Measurements from ENCODE around the gene PLEKHF1. TPM values are rescaled to one million over a fixed set of nuclear protein-coding genes. Genes with fewer than 3 reads are reported as not detected.

The PLEKHF1 gene
- total RNA-seq, 4 donors from 2014 or later = 7.4 to 35.9 (median 19.7) TPM

- Histone ChIP-seq H3K9me3 (no peaks in the 10 kb centered on the region), H3K27me3 (no peaks in the 10 kb centered on the region), H3K4me3 (peak overlapping the region; percentile 52 to 92), H3K4me1 (peaks cover 0 to 6% of the 10 kb centered on the region in 2 donors), H3K36me3 (no peaks in the 10 kb centered on the region), H3K27ac (peak overlapping the region; percentile 88 to 92)
- intact Hi-C loops (cut with DNase I; ENCODE audit: low total_unique reads) = loop anchor here (5.0 kb wide), 1 partner anchor 104 kb away; no protein-coding TSS in a partner anchor
- TF ChIP-seq POLR2A (IDR thresholded peaks at IDR 0.05) (no peak), CTCF (IDR thresholded peaks at IDR 0.05) (no peak)
- no peak for DNase-seq
These were observed 50.7 kb downstream of the PLEKHF1 start for GRCh38 chr19:29715701-29716581.

- no peak overlapping the region for H3K4me3 ChIP-seq
- H3K9me3 ChIP-seq = no peaks in the 10 kb centered on the region
- no peak for DNase-seq
- intact Hi-C loops (cut with DNase I; ENCODE audit: low total_unique reads) = loop anchor here (5.0 kb wide), 1 partner anchor 105 kb away; no protein-coding TSS in a partner anchor
- TF ChIP-seq POLR2A (IDR thresholded peaks at IDR 0.05) = no peak
- no peak for TF ChIP-seq CTCF (IDR thresholded peaks at IDR 0.05)
- peaks cover 0 to 6% of the 10 kb centered on the region in 2 donors for H3K4me1 ChIP-seq
- no peaks in the 10 kb centered on the region for H3K36me3 ChIP-seq
- H3K27ac ChIP-seq = peak overlapping the region in 1 of 2 donors; percentile 92
- no peaks in the 10 kb centered on the region for H3K27me3 ChIP-seq
These were observed 51.8 kb downstream of the PLEKHF1 start for GRCh38 chr19:29717051-29717450.

GRCh38 chr19:29724102-29724641 lies 58.9 kb downstream of the PLEKHF1 start:
- no peaks in the 10 kb centered on the region for H3K9me3 ChIP-seq
- DNase-seq = no peak
- H3K4me3 ChIP-seq = no peak overlapping the region
- no peak for TF ChIP-seq CTCF (IDR thresholded peaks at IDR 0.05)
- no peak for TF ChIP-seq POLR2A (IDR thresholded peaks at IDR 0.05)
- H3K27ac ChIP-seq = no peak overlapping the region
- intact Hi-C loops (cut with DNase I; ENCODE audit: low total_unique reads) = no loop called here
- no peaks in the 10 kb centered on the region for H3K36me3 ChIP-seq
- H3K27me3 ChIP-seq = no peaks in the 10 kb centered on the region
- H3K4me1 ChIP-seq = peaks cover 0 to 6% of the 10 kb centered on the region in 2 donors

GRCh38 chr19:29724746-29725145 lies 59.5 kb downstream of the PLEKHF1 start:
- peaks cover 0 to 6% of the 10 kb centered on the region in 2 donors for H3K4me1 ChIP-seq
- no peak overlapping the region for H3K4me3 ChIP-seq
- intact Hi-C loops (cut with DNase I; ENCODE audit: low total_unique reads) = no loop called here
- no peak for DNase-seq
- no peaks in the 10 kb centered on the region for H3K9me3 ChIP-seq
- no peaks in the 10 kb centered on the region for H3K27me3 ChIP-seq
- H3K36me3 ChIP-seq = no peaks in the 10 kb centered on the region
- no peak overlapping the region for H3K27ac ChIP-seq
- TF ChIP-seq POLR2A (IDR thresholded peaks at IDR 0.05) = no peak
- TF ChIP-seq CTCF (IDR thresholded peaks at IDR 0.05) = no peak

Other genes starting within 250 kb of the PLEKHF1 start
- not detected for gene VSTM2B, start 139.5 kb upstream of the PLEKHF1 start, total RNA-seq
- gene POP4, start 59.2 kb upstream of the PLEKHF1 start, total RNA-seq = 10 to 100 TPM; 10.3 to 54.0 (median 36.4) TPM
- 10 to 100 TPM in 3 of 4 donors, 1 to 10 TPM in 1; 8.5 to 35.0 (median 31.5) TPM for gene C19orf12, start 49.8 kb downstream of the PLEKHF1 start, total RNA-seq
- gene CCNE1, start 146.5 kb downstream of the PLEKHF1 start, total RNA-seq = 1 to 10 TPM in 1 of 4 donors, under 1 TPM in 1, not detected in 2; 0.70 to 5.5 TPM